Measurements from ENCODE around the gene E2F4.

E2F4 gene

GRCh38 chr16:67191995-67192681, at the start of gene E2F4:
E2F4 (plus strand) TSS chr16:67192155; CDS start chr16:67192228, 73 bp downstream.
- DNase-seq (ENCODE audit: low read depth in 1 of 2, low spot score in 1 of 2): peak; percentile 71 to 80

GRCh38 chr16:67142342-67142741, 49.6 kb upstream of the E2F4 start:
- DNase-seq (ENCODE audit: low read depth in 1 of 2, low spot score in 1 of 2): no peak

GRCh38 chr16:67144943-67145342, 47.0 kb upstream of the E2F4 start:
- no peak for DNase-seq (ENCODE audit: low read depth in 1 of 2, low spot score in 1 of 2)

- DNase-seq (ENCODE audit: low read depth in 1 of 2, low spot score in 1 of 2): no peak
Measured at GRCh38 chr16:67145746-67146145, 46.2 kb upstream of the E2F4 start.

GRCh38 chr16:67146523-67147357, 45.2 kb upstream of the E2F4 start:
- DNase-seq (ENCODE audit: low read depth in 1 of 2, low spot score in 1 of 2): no peak

GRCh38 chr16:67147437-67148140, 44.4 kb upstream of the E2F4 start:
- no peak for DNase-seq (ENCODE audit: low read depth in 1 of 2, low spot score in 1 of 2)

GRCh38 chr16:67148221-67148620, 43.7 kb upstream of the E2F4 start:
- no peak for DNase-seq (ENCODE audit: low read depth in 1 of 2, low spot score in 1 of 2)

GRCh38 chr16:67148656-67149275, 43.2 kb upstream of the E2F4 start:
- no peak for DNase-seq (ENCODE audit: low read depth in 1 of 2, low spot score in 1 of 2)

GRCh38 chr16:67149276-67150046, 42.5 kb upstream of the E2F4 start:
- no peak for DNase-seq (ENCODE audit: low read depth in 1 of 2, low spot score in 1 of 2)

GRCh38 chr16:67150047-67150832, 41.7 kb upstream of the E2F4 start:
- DNase-seq (ENCODE audit: low read depth in 1 of 2, low spot score in 1 of 2): peak in 1 of 2 donors; percentile 28

GRCh38 chr16:67150833-67151396, 41.0 kb upstream of the E2F4 start, which contains the start of gene B3GNT9:
B3GNT9 (minus strand) TSS chr16:67150998; CDS start chr16:67150485, 513 bp downstream.
- no peak for DNase-seq (ENCODE audit: low read depth in 1 of 2, low spot score in 1 of 2)

- DNase-seq (ENCODE audit: low read depth in 1 of 2, low spot score in 1 of 2): no peak
Measured at GRCh38 chr16:67151431-67152097, 40.4 kb upstream of the E2F4 start.

- DNase-seq (ENCODE audit: low read depth in 1 of 2, low spot score in 1 of 2): no peak
Measured at GRCh38 chr16:67154578-67155294, 37.2 kb upstream of the E2F4 start.

- peak; percentile 67 to 75 for DNase-seq (ENCODE audit: low read depth in 1 of 2, low spot score in 1 of 2)
Measured at GRCh38 chr16:67155295-67156142, 36.4 kb upstream of the E2F4 start.

- no peak for DNase-seq (ENCODE audit: low read depth in 1 of 2, low spot score in 1 of 2)
Measured at GRCh38 chr16:67156143-67156844, 35.7 kb upstream of the E2F4 start.

- no peak for DNase-seq (ENCODE audit: low read depth in 1 of 2, low spot score in 1 of 2)
Measured at GRCh38 chr16:67157106-67157748, 34.7 kb upstream of the E2F4 start.
